Right ventricle myocardium inferior (tissue), 1 donor: Measurements from ENCODE around the gene LRP5. TPM values are rescaled to one million over a fixed set of nuclear protein-coding genes. Genes with fewer than 3 reads are reported as not detected.

Source experiments
- ATAC-seq: fragments of 200-7000 bp; cut with Tn5 transposase; one replicate; pipeline ENCODE4 v1.9.1; 2020; ENCODE audit warnings: mild to moderate bottlenecking, moderate library complexity
- DNase-seq: peaks from one replicate; pipeline ENCODE4 v3.0.0; 2021; ENCODE audit errors: missing footprints
- intact Hi-C: fragments of 100-400 bp; cut with DNase I; formaldehyde crosslinking; loops from one replicate; pipeline ENCODE4 v1.11.0; 2022
- total RNA-seq: library from RNA; stranded (reverse); fragmentation: NEBNext Ultra II Directional; extraction: Animal tissue kit (Norgen Biotek cat#: 25700); gene quantifications from one replicate; pipeline ENCODE4 v1.2.1, GENCODE V29; 2021
- donor health status: DM: no; HTN: yes; CAD: no; lungs with severe emphysema.

Gene LRP5
- total RNA-seq, 1 donor from 2014 or later, result 61.6 TPM

DNA sequence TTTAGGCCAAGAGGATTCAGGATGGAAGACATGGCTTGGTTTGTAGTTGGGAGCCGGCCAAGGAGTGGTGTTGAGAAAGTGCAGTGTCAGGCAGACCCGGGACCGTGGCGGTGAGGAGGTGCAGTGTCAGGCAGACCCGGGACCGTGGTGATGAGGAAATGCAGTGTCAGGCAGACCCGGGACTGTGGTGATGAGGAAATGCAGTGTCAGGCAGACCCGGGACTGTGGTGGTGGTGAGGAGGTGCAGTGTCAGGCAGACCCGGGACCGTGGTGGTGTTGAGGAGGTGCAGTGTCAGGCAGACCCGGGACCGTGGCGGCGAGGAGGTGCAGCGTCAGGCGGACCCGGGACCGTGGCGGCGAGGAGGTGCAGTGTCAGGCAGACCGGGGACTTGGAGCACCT, 59.7 kb downstream of the LRP5 start:
- intact Hi-C loops, result no loop called here
- DNase-seq (no peak), ATAC-seq (no peak)

GRCh38 chr11:68372625-68373024, 60.2 kb downstream of the LRP5 start:
- DNase-seq (no peak), ATAC-seq (no peak)
- intact Hi-C loops, result no loop called here

DNA sequence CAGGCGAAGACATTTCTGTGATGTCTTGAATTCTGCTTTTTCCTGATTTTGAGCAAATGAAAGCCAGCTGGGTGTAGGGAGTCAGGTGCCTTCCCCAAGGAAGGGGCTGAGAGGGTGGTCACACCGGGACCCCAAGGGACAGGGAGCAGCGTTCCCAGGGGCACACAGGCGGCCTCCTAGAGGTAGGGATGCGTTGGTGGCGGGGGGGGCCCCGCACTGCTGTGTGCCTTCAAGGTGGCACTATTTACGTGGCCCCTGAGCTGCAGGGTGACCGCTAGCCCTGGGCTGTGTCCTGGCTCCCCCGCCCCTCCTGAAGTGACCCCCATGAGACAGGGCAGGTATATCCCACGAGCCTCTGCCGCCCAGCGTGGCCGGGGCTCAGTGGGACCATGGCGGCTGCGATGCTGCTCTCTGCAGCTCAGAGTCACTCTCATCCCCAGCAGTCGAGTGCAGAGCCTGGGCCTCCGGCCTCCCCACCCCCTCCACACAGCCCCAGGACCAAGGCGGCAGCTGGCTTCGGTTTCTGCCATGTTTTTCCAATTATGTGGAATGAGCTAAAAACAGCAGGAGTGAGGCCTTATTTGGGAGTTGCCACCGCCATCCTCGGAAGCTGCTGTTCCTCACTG, 60.9 kb downstream of the LRP5 start:
- no peak for DNase-seq
- intact Hi-C loops, result no loop called here

GRCh38 chr11:68373815-68374501, 61.6 kb downstream of the LRP5 start:
- intact Hi-C loops, result no loop called here
- ATAC-seq, result peak; percentile 65

More for the DNA sequence above, 60.9 kb downstream of the LRP5 start:
- ATAC-seq, result peak; percentile 43

DNA sequence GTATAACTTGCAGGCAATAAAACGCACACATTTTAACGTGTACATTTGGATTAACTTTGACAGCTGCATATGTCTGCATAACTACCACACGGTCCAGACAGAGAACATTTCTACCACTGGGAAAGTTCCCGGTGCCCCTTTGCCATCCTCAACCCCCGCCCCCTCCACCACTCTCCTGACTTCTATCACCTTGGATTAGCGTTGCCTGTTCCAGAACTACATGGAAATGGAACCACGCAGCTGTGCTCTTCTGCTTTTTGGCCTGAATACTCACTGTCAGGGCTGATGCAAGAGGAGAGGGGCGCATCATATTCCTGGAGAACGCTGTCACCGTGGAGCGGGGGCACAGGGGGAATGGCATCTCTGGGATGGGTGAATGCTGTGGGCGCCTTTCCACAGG, 62.1 kb downstream of the LRP5 start:
- intact Hi-C loops, result no loop called here
- DNase-seq, result no peak
- ATAC-seq, result no peak

More at GRCh38 chr11:68373815-68374501, 61.6 kb downstream of the LRP5 start:
- DNase-seq, result no peak

DNA sequence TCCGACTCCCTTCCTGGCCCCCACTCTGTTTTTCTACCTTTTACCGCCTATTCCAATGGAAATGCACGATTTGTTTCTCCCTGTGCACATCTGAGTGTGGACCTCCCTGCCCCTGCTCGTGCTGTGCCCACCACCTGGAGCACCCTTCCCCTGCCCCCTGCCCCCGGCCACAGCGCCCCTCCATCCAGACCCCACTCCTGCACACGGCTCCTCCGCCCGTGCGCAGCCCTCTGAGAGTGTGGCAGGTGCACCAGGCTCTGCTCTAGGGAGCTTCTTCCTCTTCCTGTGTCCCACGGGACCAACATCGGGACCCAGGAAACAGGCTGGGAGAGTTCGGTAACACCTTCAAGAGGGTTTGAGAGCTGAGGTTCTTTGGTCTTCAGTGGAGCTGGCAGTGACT, 62.9 kb downstream of the LRP5 start:
- DNase-seq, result no peak
- ATAC-seq, result no peak
- intact Hi-C loops, result no loop called here

- ATAC-seq, result no peak
- intact Hi-C loops, result no loop called here
- no peak for DNase-seq
Measured at GRCh38 chr11:68375766-68376165, 63.4 kb downstream of the LRP5 start.

- DNase-seq (no peak), ATAC-seq (no peak)
- intact Hi-C loops, result no loop called here
Measured at GRCh38 chr11:68377389-68377795, 65.0 kb downstream of the LRP5 start.

DNA sequence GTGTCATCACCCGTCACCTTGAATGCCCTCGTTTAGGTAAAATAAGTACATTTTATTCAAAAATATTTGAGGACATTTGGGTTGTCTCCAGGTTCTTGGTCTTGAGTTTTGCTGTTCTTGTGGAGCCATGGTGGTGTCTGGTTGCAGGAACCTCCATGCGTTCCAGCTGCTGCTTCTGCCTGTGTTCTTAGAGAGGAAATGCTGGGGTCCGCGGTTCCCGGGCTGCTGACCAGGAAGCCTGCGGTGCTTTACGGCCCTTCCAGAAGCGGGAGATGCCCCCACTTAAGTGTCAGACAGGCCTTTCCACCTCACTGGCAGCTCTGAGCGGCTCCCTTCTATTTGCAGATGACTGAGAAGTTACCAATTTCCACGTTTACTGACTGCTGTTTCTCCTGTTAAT, 66.8 kb downstream of the LRP5 start:
- no peak for DNase-seq
- no peak for ATAC-seq
- intact Hi-C loops, result no loop called here

GRCh38 chr11:68380786-68381622, 68.6 kb downstream of the LRP5 start:
- intact Hi-C loops, result loop anchor here (1.0 to 5.0 kb wide), 4 partner anchors 66 to 169 kb away; partner anchors contain the start of genes C11orf24 and KMT5B
- DNase-seq, result no peak
- peak; percentile 29 for ATAC-seq

DNA sequence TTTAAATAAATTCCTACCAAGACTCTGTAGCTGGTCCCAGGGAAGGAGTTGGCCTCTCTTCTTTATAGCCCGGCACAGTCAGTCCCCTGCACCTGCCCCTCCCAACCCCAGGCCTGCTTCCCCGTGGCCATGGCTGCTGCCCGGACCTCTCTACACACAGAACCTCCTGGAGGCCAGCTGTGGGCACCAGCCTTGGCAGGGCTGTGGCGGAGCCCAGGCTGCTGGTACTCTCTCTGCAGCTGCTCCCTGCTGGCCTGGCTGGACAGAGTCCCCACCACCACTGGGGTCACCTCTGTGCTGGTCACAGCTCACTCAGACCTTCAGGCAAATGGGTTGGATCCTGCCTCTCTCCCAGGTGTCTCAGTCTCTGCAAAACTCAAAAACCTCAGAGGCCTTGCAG, 69.3 kb downstream of the LRP5 start:
- no peak for ATAC-seq
- intact Hi-C loops, result loop anchor here (1.0 to 5.0 kb wide), 4 partner anchors 66 to 169 kb away; partner anchors contain the start of genes C11orf24 and KMT5B
- DNase-seq, result no peak

- DNase-seq (no peak), ATAC-seq (no peak)
- intact Hi-C loops, result loop anchor here (5.0 kb wide), 3 partner anchors 65 to 170 kb away; partner anchors contain the start of genes C11orf24 and KMT5B
Measured at GRCh38 chr11:68382358-68382998, 70.1 kb downstream of the LRP5 start.

DNA sequence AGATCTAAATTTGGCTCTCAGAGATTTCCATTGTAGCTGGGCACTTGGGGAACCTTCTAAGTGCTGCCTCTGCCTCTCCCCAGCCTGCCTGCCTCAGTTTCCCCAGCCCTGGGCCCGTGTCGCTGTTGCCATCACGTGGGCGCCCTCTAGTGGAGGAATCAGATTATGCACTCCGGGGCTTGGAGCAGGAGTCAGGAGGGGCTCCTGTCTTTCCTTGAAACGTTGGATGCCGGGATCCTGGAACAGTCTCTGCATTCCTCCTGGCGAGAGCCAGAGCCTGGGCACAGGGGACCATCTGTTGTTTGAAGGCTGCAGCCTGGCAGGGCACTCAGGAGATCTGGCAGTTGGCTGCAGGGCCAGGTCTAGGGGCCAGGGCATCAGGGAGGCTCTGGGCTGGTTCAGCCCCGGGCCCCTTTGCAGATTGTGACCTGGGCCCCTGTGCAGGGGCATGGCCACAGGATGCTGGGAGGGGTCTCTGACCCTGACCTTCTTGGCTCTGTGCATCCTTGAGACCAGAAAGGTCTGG, 71.6 kb downstream of the LRP5 start:
- ATAC-seq (peak; percentile 24), DNase-seq (no peak)
- intact Hi-C loops, result loop anchor here (1.0 to 5.0 kb wide), 4 partner anchors 63 to 172 kb away; partner anchors contain the start of genes C11orf24 and KMT5B

DNA sequence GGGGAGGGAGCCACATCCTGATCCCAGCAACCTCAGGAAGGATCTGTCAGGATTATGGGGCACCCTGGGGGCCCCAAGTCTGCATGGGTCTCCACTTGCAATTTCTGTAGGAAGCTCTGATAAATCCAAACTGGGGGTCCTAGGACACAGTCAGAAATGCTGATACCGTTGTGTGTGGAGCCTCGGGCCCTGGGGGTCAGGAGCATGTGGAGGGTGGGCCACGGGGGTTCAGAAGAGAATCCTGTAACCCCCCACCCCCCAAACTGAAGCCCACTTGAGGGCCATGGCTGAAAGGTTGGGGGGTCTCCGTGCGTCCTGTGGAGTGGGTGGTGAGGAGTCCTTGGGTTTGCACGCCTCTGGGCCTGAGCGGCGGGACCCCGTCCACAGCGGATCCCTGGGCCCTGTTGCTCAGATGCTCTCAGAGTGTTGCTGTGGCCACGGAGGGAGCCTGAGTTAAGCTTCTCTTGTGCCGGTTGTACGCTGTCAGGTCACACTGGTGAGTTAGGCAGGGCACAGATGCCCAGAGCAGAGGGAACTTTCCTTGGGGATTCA, 72.2 kb downstream of the LRP5 start:
- no peak for DNase-seq
- ATAC-seq, result no peak
- intact Hi-C loops, result loop anchor here (1.0 to 5.0 kb wide), 4 partner anchors 63 to 172 kb away; partner anchors contain the start of genes C11orf24 and KMT5B

DNA sequence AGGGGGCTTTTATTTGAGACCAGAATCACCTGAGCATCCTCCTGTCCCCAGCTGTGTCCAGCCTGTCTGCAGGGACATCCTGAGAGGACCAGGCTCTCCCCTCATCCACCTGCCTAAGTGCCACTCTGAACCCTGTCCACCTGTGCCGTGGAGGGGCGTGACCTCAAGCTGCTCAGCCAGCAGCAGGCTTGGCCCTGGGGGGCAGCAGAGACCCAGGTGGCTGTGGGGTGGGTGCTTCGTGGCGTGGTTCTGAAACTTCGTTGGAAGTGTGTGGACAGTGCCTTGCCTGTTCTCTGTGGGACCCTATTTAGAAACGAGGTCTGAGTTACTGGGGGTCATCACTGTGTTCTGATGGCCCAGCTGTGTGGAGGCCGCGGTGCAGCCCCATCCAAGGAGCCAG, 72.7 kb downstream of the LRP5 start:
- DNase-seq, result no peak
- no peak for ATAC-seq
- intact Hi-C loops, result no loop called here

- ATAC-seq, result no peak
- intact Hi-C loops, result no loop called here
- DNase-seq, result no peak
Measured at GRCh38 chr11:68386331-68386978, 74.1 kb downstream of the LRP5 start.

DNA sequence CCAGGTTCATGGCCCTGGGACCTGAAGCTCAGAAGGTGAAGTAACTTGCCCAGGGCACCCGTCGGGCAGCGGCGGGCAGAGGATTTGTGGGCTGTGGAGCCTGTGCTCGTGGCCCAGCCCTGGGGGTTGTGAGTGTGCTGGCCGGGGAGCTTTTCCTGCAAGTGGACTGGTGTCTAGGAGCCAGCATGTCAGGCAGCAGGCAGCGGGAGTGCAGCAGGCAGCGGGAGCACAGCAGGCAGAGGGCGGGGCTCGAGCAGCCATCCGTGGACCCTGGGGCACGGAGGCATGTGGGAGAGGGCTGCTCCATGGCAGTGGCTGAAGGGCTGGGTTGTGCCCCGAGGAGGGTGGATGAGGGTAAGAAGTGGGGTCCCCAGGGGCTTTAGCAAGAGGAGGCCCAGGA, 75.4 kb downstream of the LRP5 start:
- DNase-seq (no peak), ATAC-seq (no peak)
- intact Hi-C loops, result no loop called here
